Nucleus accumbens (tissue), 56 donors: ENCODE data around the gene MIX23.

Experiments
- DNase-seq, 56 donors: peaks; one replicate each; lab custom pipeline; 2025; lab: John Stamatoyannopoulos, UW

The MIX23 gene

DNA sequence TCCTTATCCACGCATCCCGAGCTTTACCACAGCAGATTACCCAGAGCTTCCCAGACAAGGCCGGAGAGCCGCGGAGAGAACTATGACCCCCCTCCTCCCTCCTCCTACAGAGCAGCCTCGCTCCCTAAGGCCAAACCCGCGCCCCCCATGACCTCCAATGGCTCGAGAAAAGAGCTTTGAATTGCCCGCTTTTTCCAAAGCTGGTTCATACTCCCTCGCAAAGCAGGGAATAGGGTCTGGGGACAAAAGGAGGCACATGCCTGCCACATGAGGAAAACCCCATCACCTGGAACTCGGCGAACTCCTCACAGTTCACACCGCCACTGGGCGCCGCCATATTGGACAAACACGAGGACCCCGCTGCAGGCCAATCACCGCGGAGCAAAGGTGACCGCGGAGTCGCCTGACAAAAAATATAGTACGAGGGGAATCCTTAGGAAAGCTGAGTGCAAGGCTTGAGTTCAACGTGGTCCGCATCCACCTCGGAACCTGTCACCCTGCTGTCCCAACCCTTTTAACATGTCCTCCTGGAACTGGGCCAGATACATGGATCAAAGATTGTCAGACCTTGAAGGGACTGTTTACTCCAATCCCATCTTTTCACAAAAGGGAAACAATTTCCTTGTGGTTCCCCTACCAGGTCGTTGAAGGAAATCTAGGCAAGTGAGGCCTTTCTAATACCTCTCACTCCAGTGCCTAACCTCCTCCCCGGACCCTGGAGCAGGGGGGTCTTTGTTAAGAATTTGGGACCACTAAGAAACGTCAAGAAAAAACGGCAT lies at the start of gene MIX23:
MIX23 (minus strand) TSS at position 344 of the 779 bp plus-strand sequence; CDS start at position 337, 7 bp downstream.
- peak; percentile 5 to 92 (median 76) for DNase-seq

DNA sequence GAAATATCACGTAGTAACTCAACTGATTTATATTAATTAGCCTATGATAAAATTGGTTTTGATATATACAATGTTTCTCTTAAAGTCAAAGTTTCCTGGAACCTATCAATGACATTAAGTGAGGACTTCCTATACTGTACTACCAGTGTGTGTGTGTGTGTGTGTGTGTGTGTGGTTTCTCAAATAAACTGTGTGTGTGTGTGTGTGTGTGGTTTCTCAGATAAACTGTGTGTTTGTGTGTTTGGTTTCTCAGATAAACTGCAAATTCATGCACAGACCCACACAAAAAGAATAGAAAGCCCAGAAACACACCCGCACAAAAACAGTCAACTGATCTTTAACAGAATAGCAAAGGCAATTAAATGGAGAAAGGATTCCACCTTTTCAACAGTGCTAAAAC lies 47.3 kb upstream of the MIX23 start:
- no peak for DNase-seq

DNA sequence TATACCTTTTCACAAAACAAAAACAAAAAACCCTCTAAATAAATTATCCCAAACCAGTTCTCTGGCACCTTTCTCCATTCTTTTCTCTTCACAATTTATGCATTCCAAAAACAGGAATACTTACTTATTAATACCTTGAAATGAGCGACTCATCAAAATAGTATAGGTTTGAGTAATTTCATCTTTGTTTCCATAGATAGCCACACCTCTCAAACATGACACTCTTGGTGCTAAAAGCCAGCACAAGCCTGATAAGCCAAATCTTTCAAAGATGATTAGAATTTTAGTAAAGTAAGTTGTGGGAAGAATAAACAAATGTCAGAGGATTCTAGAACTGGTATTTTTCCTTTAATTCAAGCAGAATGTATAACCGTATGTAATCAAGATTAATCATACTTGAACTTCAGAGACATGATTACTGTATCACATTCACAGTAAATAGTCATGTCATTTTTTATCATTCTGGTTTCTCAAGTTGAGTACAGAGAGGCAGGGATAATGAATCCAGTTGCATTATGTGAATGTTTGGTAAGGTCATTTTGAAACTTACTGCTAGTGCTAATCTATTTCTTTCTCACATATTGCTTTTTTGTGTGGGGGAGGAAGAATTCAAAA lies 44.9 kb upstream of the MIX23 start:
- DNase-seq, result no peak

DNA sequence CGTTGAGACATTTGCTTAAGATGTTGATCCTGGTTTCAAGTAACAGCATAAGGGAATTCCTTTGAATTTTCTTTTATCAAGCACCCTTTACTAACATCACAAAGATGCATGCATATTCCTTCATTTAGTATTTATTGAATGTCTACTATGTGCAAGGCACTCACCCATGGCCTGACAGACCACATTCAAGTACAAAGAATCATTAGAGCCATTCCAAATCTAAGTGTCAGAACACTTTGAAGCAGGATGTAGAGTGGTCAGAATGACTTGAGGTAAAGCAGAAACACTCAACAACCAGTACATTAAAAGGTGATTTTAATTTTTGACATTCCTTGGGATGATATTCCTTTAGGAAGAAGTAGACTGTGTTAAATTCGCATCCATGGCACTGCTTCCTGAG lies 38.8 kb upstream of the MIX23 start:
- DNase-seq, result no peak

DNA sequence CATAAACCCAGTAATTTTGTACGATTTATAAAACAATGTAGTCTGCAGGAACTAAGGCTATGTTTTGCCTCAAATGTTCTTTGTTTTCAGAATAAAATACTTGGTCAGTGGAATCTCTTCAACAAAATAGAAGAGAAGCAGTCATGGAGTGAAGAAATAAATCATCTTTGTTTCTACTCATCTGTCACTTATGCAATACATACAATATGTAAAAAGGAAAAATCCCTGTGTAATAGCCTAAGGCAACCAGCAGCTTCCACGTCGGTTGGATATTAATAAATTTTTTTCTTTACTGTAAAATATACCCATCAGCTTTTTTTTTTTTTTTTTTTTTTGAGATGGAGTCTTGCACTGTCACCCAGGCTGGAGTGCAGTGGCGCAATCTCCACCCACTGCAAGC lies 38.1 kb upstream of the MIX23 start:
- no peak for DNase-seq

DNA sequence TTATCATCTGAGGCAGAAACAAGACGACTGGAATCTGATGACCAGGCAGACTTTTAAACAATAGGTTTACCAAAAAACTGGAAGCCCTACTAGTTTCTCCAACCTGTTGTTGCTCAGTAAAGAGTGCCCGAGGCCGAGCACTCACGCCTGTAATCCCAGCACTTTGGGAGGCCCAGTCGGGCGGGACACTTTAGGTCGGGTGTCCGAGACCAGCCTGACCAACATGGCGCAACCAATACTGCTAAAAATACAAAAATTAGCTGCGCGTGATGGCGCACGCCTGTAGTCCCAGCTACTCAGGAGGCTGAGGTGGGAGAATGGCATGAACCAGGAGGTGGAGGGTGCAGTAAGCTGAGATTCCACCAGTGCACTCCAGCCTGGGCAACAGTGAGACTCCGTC lies 33.9 kb upstream of the MIX23 start:
- no peak for DNase-seq

DNA sequence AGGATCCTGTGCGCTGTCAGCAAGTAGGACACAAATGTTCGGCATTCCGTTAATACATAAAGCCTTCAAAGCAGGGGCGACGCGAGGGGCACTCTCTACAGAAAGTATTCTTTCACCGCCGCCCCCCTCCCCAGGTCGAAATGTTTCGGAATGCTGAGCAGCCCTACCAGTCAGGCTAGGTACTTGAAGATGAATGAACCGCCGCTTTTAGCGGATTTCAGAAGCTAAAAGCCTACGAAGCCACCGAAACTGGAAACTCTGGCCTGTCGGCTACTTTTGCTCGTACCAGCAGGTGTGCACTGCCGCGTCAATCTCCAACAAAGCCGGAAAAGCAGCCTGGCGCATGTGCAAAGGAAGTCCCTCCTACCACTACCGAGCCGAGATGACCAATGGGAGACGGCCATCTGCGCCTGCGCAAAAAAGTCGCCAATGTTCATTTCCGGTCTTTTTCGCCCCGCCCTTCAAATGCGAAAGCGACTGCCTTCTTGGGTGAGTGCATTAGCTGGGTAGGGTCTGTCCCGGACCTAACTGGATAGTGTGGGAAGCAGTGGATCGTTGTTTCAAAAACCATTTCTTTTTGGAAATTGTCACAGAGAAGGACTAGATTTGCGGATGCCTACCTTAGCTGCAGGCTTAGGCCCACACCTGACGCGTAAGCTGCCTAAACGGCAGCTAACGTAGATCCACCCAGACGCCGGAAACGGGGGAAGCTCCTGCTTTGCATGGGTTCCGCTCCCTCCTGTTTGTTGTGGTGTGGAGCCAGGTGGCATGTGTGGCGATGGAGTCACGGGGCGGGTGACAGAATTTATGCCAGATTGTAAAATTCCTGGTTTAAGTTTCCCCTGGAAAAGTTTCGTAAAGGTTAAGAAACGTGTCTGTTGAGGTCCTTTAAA lies 33.0 kb upstream of the MIX23 start, which contains the start of gene WDR5B:
WDR5B (minus strand) TSS at position 301 of the 893 bp plus-strand sequence. CDS start 534 bp downstream, outside the sequence.
- no peak for DNase-seq

DNA sequence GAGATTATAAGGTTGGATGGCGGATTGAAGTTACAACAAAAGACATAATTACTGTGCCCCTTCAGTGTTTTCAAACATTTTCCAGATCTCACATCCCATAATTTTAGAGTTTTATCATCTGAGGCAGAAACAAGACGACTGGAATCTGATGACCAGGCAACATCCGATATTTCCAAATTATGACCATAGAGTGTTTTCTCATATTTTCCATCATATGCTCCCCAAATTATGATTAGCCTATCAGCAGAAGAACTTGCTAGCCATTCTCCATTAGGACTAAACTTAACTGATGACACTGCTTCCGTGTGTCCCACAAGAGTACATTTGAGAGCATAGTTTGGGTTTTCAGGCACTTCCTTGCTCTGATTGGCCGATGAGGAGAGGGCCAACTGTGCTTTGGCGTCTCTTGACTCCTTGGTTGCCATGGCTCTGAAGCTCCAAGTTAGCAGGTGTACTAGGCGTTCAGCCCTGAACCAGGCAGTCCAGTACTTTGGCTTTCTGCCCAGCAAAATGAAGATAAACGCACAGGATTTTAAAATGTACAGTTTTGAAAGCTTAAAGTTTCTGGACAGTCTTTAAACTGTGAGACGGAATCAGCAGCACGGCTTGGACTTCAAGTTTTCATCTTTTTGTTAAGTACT lies 32.2 kb upstream of the MIX23 start:
- DNase-seq, result no peak

DNA sequence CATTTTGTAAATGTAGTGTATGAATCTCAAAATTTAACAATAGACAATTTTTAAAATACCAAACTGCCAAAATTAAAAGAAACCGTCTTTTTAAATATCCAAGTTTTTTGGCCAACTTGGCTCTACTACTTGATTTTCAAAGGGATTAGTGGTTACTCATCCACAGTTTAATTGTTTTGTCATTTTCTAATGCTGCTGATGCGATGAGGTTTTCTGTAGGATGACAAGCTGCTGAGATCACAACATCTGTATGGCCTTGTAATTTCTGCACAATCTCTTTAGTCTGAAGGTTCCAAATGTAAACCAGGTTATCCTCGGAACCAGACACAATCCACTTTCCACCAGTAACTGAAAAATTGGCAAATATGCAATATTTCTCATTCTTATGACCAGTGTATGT lies 31.4 kb upstream of the MIX23 start:
- DNase-seq, result no peak

DNA sequence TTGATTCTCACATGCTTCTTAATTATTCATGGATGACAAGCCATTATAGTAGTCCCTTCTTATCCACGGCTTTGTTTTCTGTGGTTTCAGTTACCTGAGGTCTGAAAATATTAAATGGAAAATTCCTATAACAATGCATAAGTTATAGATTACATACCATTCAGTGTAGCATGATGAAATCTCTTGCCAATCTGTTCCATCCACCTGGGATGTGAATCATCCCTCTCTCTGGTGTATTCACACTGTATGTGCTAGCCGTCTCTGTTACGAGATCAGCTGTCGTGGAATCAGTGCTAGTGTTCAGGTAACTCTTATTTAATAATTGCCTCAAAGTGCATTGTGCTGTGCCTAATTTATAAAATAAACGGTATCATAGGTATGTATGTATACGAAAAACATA lies 27.6 kb upstream of the MIX23 start:
- no peak for DNase-seq

DNA sequence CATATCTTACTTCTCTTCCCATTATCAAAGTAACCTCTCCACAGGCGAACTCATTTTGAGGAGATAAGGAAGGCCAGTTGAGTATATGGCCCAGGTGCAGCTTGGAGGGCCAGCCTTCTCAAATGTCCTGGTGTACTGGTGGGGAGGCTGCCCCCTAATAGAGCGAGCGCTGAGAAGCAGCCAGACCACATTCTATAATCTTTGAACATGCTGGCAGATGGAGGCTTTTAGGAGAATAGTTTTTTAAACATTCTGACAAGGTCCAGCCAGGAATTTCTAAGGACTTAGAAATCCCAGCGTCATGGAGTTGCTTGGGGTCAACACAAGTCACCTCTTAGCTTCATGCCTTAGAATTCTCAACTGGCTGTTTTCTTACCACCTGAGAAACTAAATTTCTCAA lies 27.1 kb upstream of the MIX23 start:
- no peak for DNase-seq

DNA sequence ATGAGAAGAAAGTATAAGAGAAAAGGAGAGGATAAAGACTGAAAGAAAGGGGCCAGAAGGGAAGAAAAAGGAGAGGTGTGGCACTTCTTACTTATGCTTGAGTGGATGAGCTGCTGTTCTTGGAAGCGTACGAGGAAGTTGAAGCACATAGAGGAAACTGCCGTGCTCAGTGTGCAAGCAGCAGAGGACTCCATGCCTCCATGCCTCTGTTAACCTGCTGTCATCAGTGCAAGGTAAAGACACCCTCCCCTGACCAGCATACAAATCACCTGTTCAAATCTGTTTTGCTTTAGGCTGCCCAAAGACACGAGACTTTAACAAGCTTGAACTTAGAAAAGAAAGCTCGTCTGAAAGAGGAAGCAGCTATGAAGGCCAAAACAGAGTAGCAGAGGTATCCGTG lies 26.4 kb upstream of the MIX23 start:
- DNase-seq, result no peak

DNA sequence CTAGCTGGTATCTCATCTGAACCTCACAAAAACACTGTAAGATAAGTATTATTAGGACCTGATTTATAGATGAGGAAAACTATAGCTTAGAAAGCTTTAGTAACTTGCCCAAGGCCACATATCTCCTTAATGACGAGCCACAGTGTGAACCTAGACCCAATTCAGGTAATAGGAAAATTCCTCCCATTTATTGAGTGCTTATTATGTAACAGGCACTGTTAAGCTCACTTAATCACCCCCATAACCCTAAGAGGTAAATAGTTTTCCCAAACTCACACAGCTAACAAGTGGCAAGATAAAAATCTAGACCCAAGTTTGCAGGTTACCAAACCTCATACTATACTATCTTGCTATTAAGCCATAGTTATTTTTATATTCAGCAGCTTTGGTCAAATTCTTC lies 24.9 kb upstream of the MIX23 start:
- no peak for DNase-seq

DNA sequence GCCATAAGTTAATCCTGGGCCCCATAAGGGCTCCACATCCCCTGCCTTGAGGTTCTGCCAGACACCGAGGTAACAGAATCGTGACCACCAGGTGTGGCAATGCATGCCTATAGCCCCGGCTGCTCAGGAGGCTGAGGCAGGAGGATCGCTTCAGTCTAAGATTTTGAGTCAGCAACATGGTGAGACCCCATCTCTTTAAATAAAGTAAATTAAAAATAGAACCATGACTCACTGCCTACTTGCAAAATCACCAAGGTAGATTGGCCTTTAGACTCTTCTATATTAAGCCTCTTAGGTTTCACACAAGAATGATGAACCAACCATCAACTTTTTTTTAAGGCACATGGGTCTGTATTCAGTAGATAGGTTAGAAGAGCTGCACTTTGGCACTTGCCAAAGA lies 23.2 kb upstream of the MIX23 start:
- no peak for DNase-seq

DNA sequence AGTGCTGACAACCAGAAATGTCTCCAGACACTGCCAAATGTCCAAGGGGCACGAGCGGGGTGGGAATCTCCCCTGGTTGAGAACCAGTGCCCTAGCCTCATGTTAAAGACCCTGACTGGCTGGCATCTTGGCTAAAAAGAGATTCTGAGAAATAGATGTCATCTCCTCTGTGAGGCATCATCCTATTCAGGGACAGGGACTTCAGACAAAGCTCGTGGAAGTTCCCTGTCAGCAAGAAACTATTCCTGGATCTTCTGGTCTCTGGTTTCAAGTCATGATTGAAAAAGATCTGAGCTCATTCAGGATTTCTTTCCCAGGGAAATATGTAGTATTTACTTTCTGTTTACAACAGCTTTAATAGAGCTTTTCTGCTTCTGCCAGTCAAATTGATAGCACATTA lies 22.0 kb upstream of the MIX23 start:
- DNase-seq, result no peak

DNA sequence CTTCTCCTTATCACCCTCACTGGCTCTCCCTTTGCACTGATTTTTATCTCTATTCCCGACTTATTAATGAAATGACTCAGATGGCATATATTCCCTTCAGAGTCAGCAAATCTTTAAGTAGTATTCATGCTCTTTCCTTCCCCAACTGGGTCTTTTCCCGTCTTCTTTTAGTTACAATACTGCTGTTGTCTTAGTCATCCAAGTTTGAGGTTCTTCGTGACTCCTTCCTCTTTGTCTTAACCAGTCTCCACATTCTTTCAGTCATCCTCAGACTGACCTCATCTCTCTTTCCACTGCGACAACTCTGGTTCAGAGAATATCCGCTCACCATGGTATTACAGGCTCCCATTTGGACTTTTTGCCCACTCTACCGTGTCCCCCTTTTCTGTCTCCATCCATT lies 20.5 kb upstream of the MIX23 start:
- DNase-seq, result no peak

DNA sequence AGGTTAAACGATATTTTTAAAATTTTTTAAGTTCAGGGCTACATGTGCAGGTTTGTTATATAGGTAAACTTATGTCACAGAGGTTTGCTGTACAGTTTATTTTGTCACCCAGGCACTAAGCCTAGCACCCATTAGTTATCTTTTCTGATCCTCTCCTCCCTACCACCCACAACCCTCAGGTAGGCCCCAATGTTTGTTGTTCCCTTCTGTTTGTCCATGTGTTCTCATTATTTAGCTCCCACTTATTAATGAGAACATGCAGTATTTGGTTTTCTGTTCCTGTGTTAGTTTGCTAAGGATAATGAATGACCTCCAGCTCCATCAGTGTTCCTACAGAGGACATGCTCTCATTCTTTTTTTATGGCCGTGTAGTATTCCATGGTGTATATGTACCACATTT lies 15.9 kb upstream of the MIX23 start:
- no peak for DNase-seq

DNA sequence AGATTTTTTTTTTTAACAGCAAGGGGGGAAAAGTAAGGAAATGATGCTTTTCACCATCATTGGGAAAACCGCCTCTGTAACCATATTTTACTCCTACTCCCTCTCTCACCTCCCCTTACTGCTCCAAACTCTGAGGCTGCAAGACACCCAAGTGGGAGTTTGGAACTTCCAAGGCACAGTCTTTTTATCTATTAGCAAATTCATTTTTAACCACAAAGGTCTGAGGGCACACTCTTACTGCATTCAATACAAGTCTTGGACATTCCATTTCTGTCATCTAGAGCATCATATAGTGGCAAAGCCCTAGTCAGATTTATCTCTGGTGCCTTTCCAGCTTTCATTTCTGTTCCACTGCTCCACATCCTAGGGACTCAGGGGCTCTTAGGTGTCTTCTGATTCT lies 14.2 kb upstream of the MIX23 start:
- peak in 1 of 56 donors; percentile 11 for DNase-seq

DNA sequence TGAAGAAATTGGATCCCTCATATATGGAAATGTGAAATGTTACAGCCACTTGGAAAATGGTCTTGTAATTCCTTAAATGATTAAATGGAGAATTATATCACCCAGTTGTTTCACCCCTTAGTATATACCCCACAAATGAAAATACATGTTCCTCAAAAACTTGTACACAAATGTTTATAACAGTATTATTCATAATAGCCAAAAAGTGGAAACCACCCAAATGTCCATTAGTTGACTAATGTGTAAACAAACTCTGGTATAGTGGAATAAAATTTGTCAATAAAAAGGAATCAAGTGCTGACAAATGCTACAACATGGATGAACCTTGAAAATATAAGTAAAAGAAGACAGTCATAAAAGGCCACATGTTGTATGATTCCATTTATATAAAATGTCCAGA lies 13.5 kb upstream of the MIX23 start:
- no peak for DNase-seq

DNA sequence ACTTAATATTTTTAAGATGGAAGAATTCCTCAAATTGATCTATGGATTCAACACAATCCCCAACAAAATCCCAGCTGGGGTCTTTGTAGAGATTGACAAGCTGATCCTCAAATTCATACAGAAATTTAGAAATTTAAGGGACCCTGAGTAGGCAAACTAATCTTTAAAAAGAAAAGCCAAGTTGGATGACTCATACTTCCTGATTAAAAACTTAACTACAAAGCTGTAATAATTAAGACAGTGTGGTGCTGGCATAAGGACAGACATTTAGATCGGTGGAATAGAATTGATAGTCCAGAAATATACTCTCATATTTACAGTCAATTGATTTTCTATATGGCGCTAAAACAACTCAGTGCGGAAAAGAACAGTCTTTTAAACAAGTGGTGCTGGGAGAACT lies 12.6 kb upstream of the MIX23 start:
- DNase-seq, result no peak

DNA sequence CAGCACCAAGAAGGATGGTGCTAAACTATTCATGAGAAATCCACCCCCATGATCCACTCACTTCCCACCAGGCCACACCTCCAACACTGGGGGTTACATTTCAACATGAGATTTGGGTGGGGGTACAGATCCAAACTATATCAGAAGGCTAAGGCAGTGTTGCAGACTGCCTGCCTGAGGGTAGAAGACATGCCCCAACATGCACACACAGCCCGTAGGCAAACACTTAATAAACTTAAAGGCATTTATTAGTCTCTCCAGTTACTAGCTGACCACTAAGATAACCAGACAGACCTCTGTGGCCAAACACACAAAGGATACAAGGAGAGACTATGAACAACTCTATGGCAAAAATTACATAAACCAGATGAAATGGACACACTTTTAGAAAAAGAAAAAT lies 11.1 kb upstream of the MIX23 start:
- no peak for DNase-seq
